K562 (cell line): ENCODE measurements around the gene DYRK1B.

Experiments
- CEBPG ChIP-seq, 3 experiments: fragments of 200-800 bp in 1 of 3; sonication (Bioruptor generic) in 1 of 3; sonication (generic) in 1 of 3; formaldehyde crosslinking in 1 of 3; IDR thresholded peaks in 2 of 3; conservative IDR thresholded peaks in 1 of 3; 2 replicates each; pipeline versions ENCODE4 v1.6.1 to v1.8.0; 2016 to 2022; ENCODE audit warnings: missing compliant biosample characterization in 2 of 3, missing genetic modification characterization in 2 of 3, mild to moderate bottlenecking in 1 of 3, missing genetic modification reagents in 1 of 3
- FOXJ3 ChIP-seq: sonication (generic); formaldehyde crosslinking; IDR thresholded peaks from 2 replicates; pipeline ENCODE4 v1.4.0; 2020; ENCODE audit warnings: mild to moderate bottlenecking, missing genetic modification reagents
- HDGF ChIP-seq: fragments of 450-650 bp; IDR thresholded peaks from 2 replicates; pipeline ENCODE4 v1.6.1; 2016
- JUND ChIP-seq, 2 experiments: IDR thresholded peaks; 2 replicates in 1 of 2; 3 replicates in 1 of 2; pipeline ENCODE4 v1.6.1; 2011; ENCODE audit warnings: borderline replicate concordance in 2 of 2, low read depth in 2 of 2, low read length in 2 of 2, improper control_type of control experiment in 1 of 2, missing biosample characterization in 1 of 2, missing genetic modification characterization in 1 of 2, missing genetic modification reagents in 1 of 2
- MAFK ChIP-seq: IDR thresholded peaks from 2 replicates; pipeline ENCODE4 v1.6.1; 2011; ENCODE audit warnings: low read length, improper control_type of control experiment
- MTA1 ChIP-seq: fragments of 450-650 bp; IDR thresholded peaks from 2 replicates; pipeline ENCODE4 v1.6.1; 2017; ENCODE audit warnings: borderline replicate concordance
- POLR2A ChIP-seq: fragments of 450-650 bp; conservative IDR thresholded peaks from 2 replicates; pipeline ENCODE4 v1.6.1; 2016
- SAFB2 ChIP-seq: fragments of 200-400 bp; formaldehyde crosslinking; IDR thresholded peaks from 2 replicates; pipeline ENCODE4 v1.6.1; 2018; ENCODE audit warnings: borderline replicate concordance, low read length, low read depth, moderate library complexity; ENCODE audit not compliant: severe bottlenecking
- SMARCE1 ChIP-seq: fragments of 450-650 bp; IDR thresholded peaks from 2 replicates; pipeline ENCODE4 v1.7.1; 2016; ENCODE audit warnings: mild to moderate bottlenecking
- TOE1 ChIP-seq, 2 experiments: fragments of 450-650 bp in 1 of 2; sonication (generic) in 1 of 2; formaldehyde crosslinking in 1 of 2; IDR thresholded peaks; 2 replicates each; pipeline versions ENCODE4 v1.7.1 to v1.8.0; 2016 to 2022; ENCODE audit warnings: borderline replicate concordance in 2 of 2, mild to moderate bottlenecking in 2 of 2, antibody characterized with exemption in 1 of 2, inconsistent platforms in 1 of 2, low read depth in 1 of 2, missing genetic modification reagents in 1 of 2, moderate library complexity in 1 of 2
- ZNF76 ChIP-seq: fragments of 250-450 bp; sonication (Bioruptor Pico); IDR thresholded peaks from 2 replicates; pipeline ENCODE4 v1.4.0; 2020; ENCODE audit warnings: mild to moderate bottlenecking, moderate library complexity, borderline replicate concordance
- TF ChIP-seq, protein P1 (sequence below), 3 experiments: IDR thresholded peaks in 2 of 3; conservative IDR thresholded peaks in 1 of 3; 2 replicates each; pipeline ENCODE4 v1.5.1; 2011 to 2012; ENCODE audit warnings: low read length in 3 of 3, mild to moderate bottlenecking in 3 of 3, control low read depth in 2 of 3, improper control_type of control experiment in 1 of 3, inconsistent platforms in 1 of 3, low read depth in 1 of 3, mixed read lengths in 1 of 3, moderate library complexity in 1 of 3; ENCODE audit not compliant: insufficient read depth in 2 of 3
- TF ChIP-seq, protein P2 (sequence below): sonication (generic); formaldehyde crosslinking; IDR thresholded peaks from 2 replicates; pipeline ENCODE4 v1.8.0; 2022; ENCODE audit warnings: mild to moderate bottlenecking, missing genetic modification reagents

DNA sequence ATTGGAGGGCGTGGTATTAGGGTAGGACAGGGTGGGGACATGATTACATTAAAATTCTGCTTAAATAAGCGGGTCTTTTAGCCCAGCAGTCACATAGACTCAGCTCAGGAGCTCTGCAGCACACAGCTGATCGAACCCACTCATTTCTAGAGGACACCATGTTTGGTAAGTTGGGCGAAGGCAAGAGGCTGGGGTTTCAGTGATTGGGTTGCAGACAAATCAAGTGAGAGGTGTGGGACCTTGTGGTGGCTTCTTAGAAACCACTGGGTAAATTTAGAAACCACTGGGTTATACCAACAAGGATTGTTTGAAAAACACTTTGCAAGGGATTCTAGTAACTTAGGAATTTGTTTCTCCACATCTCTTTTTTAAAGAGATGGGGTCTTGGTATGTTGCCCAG is 55.2 kb downstream of the DYRK1B start, which contains the start of gene LEUTX:
- no peak for TF ChIP-seq SMARCE1
- TF ChIP-seq, protein P1, sequence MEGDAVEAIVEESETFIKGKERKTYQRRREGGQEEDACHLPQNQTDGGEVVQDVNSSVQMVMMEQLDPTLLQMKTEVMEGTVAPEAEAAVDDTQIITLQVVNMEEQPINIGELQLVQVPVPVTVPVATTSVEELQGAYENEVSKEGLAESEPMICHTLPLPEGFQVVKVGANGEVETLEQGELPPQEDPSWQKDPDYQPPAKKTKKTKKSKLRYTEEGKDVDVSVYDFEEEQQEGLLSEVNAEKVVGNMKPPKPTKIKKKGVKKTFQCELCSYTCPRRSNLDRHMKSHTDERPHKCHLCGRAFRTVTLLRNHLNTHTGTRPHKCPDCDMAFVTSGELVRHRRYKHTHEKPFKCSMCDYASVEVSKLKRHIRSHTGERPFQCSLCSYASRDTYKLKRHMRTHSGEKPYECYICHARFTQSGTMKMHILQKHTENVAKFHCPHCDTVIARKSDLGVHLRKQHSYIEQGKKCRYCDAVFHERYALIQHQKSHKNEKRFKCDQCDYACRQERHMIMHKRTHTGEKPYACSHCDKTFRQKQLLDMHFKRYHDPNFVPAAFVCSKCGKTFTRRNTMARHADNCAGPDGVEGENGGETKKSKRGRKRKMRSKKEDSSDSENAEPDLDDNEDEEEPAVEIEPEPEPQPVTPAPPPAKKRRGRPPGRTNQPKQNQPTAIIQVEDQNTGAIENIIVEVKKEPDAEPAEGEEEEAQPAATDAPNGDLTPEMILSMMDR (IDR thresholded peaks at IDR 0.05 in 2 of 3, conservative IDR thresholded peaks at IDR 0.05 in 1 of 3; ENCODE audit: insufficient read depth in 2 of 3, low read depth in 1 of 3, low read length in 3 of 3) = no peak
- no peak for TF ChIP-seq CEBPG (CRISPR knock-in tag; IDR thresholded peaks at IDR 0.05)
- no peak for TF ChIP-seq CEBPG (tag; conservative IDR thresholded peaks at IDR 0.05 in 1 of 2, IDR thresholded peaks at IDR 0.05 in 1 of 2)
- TF ChIP-seq MTA1 = no peak
- no peak for TF ChIP-seq POLR2A
- no peak for TF ChIP-seq JUND (IDR thresholded peaks at IDR 0.05; ENCODE audit: borderline replicate concordance, low read depth, low read length)
- no peak for TF ChIP-seq JUND (tag; IDR thresholded peaks at IDR 0.05; ENCODE audit: borderline replicate concordance, low read depth, low read length)
- no peak for TF ChIP-seq MAFK
- TF ChIP-seq SAFB2 = no peak
- no peak for TF ChIP-seq TOE1 (IDR thresholded peaks at IDR 0.05; ENCODE audit: borderline replicate concordance)
- no peak for TF ChIP-seq TOE1 (CRISPR knock-in tag; IDR thresholded peaks at IDR 0.05; ENCODE audit: borderline replicate concordance, low read depth)
- no peak for TF ChIP-seq ZNF76
- TF ChIP-seq, protein P2, sequence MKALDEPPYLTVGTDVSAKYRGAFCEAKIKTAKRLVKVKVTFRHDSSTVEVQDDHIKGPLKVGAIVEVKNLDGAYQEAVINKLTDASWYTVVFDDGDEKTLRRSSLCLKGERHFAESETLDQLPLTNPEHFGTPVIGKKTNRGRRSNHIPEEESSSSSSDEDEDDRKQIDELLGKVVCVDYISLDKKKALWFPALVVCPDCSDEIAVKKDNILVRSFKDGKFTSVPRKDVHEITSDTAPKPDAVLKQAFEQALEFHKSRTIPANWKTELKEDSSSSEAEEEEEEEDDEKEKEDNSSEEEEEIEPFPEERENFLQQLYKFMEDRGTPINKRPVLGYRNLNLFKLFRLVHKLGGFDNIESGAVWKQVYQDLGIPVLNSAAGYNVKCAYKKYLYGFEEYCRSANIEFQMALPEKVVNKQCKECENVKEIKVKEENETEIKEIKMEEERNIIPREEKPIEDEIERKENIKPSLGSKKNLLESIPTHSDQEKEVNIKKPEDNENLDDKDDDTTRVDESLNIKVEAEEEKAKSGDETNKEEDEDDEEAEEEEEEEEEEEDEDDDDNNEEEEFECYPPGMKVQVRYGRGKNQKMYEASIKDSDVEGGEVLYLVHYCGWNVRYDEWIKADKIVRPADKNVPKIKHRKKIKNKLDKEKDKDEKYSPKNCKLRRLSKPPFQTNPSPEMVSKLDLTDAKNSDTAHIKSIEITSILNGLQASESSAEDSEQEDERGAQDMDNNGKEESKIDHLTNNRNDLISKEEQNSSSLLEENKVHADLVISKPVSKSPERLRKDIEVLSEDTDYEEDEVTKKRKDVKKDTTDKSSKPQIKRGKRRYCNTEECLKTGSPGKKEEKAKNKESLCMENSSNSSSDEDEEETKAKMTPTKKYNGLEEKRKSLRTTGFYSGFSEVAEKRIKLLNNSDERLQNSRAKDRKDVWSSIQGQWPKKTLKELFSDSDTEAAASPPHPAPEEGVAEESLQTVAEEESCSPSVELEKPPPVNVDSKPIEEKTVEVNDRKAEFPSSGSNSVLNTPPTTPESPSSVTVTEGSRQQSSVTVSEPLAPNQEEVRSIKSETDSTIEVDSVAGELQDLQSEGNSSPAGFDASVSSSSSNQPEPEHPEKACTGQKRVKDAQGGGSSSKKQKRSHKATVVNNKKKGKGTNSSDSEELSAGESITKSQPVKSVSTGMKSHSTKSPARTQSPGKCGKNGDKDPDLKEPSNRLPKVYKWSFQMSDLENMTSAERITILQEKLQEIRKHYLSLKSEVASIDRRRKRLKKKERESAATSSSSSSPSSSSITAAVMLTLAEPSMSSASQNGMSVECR (CRISPR knock-in tag) = no peak
- no peak for TF ChIP-seq FOXJ3
- no peak for TF ChIP-seq HDGF
